Neural cell (in vitro differentiated cells): ENCODE results near the gene ZC3H4. TPM values are rescaled to one million over a fixed set of nuclear protein-coding genes. Genes with fewer than 3 reads are reported as not detected.

ENCODE experiments used
- H2AFZ ChIP-seq: fragments of 200-600, 300-800 bp; sonication (generic), shearing (Covaris generic); 2 replicates; pipeline ENCODE4 v1.6.0; 2014; ENCODE audit warnings: low read depth, mild to moderate bottlenecking, antibody characterized with exemption, low read length, moderate library complexity
- H3F3A ChIP-seq: fragments of 200-600 bp; shearing (Covaris generic); 2 replicates; pipeline ENCODE4 v1.6.1; 2016; ENCODE audit warnings: mild to moderate bottlenecking, moderate library complexity, mixed read lengths, antibody characterized with exemption, low read length; ENCODE audit not compliant: insufficient read depth, poor library complexity, severe bottlenecking
- H3K27ac ChIP-seq: fragments of 200-600, 300-800 bp; sonication (generic), shearing (Covaris generic); 2 replicates; pipeline ENCODE4 v1.5.1; 2014; ENCODE audit warnings: mild to moderate bottlenecking, low read length, moderate library complexity
- H3K27me3 ChIP-seq: fragments of 300-800, 200-600 bp; sonication (generic), shearing (Covaris generic); 2 replicates; pipeline ENCODE4 v1.6.0; 2014; ENCODE audit warnings: mild to moderate bottlenecking, low read depth, low read length, moderate library complexity; ENCODE audit not compliant: insufficient read depth
- H3K36me3 ChIP-seq: fragments of 300-800, 200-600 bp; sonication (generic), shearing (Covaris generic); 2 replicates; pipeline ENCODE4 v1.5.1; 2014; ENCODE audit warnings: mild to moderate bottlenecking, antibody characterized with exemption, low read length, moderate library complexity; ENCODE audit not compliant: insufficient read depth
- H3K4me2 ChIP-seq: fragments of 300-800, 200-600 bp; sonication (generic), shearing (Covaris generic); 2 replicates; pipeline ENCODE4 v1.6.0; 2014; ENCODE audit warnings: mild to moderate bottlenecking, low read length
- H3K4me3 ChIP-seq: fragments of 300-800, 200-600 bp; sonication (generic), shearing (Covaris generic); 2 replicates; pipeline ENCODE4 v1.5.1; 2014; ENCODE audit warnings: mild to moderate bottlenecking, low read length, moderate library complexity
- H3K79me2 ChIP-seq: fragments of 200-600 bp; shearing (Covaris generic); replicated peaks from 2 replicates; pipeline ENCODE4 v1.6.0; 2014; ENCODE audit warnings: mild to moderate bottlenecking, low read length, moderate library complexity; ENCODE audit not compliant: insufficient read depth
- H3K9ac ChIP-seq: fragments of 300-800, 200-600 bp; sonication (generic), shearing (Covaris generic); 2 replicates; pipeline ENCODE4 v1.6.1; 2016; ENCODE audit warnings: mild to moderate bottlenecking, low read length, mixed read lengths
- H3K9me2 ChIP-seq: fragments of 200-600 bp; shearing (Covaris generic); 2 replicates; pipeline ENCODE4 v1.6.1; 2016; ENCODE audit warnings: mild to moderate bottlenecking, low read length, mixed read lengths; ENCODE audit not compliant: insufficient read depth
- H3K9me3 ChIP-seq: fragments of 200-600, 300-800 bp; sonication (generic), shearing (Covaris generic); 2 replicates; pipeline ENCODE4 v1.6.1; 2016; ENCODE audit warnings: mild to moderate bottlenecking, mixed run types, low read length, moderate library complexity, mixed read lengths
- H4K20me1 ChIP-seq: fragments of 200-600 bp; shearing (Covaris generic); 2 replicates; pipeline ENCODE4 v1.6.1; 2016; ENCODE audit warnings: mild to moderate bottlenecking, mixed run types; ENCODE audit not compliant: insufficient read depth
- EP300 ChIP-seq: fragments of 450-650 bp; conservative IDR thresholded peaks from 2 replicates; pipeline ENCODE4 v1.6.1; 2014; ENCODE audit warnings: antibody characterized with exemption, mild to moderate bottlenecking, moderate library complexity; ENCODE audit not compliant: poor library complexity, severe bottlenecking
- EZH2 ChIP-seq: fragments of 200-600, 300-800 bp; shearing (Covaris generic), sonication (generic); IDR thresholded peaks from 2 replicates; pipeline ENCODE4 v1.6.1; 2014; ENCODE audit warnings: antibody characterized with exemption, low read length, borderline replicate concordance, mild to moderate bottlenecking; ENCODE audit not compliant: insufficient read depth, poor library complexity, severe bottlenecking
- MXI1 ChIP-seq: fragments of 450-650 bp; conservative IDR thresholded peaks from 2 replicates; pipeline ENCODE4 v1.6.1; 2014; ENCODE audit warnings: antibody characterized with exemption, mild to moderate bottlenecking; ENCODE audit not compliant: poor library complexity, severe bottlenecking
- POLR2AphosphoS5 ChIP-seq: IDR thresholded peaks from 2 replicates; pipeline ENCODE4 v1.6.1; 2012
- RAD21 ChIP-seq: fragments of 450-650 bp; conservative IDR thresholded peaks from 2 replicates; pipeline ENCODE4 v1.6.1; 2014; ENCODE audit warnings: antibody characterized with exemption, mild to moderate bottlenecking, moderate library complexity
- REST ChIP-seq: IDR thresholded peaks from 2 replicates; pipeline ENCODE4 v1.6.1; 2012; ENCODE audit warnings: borderline replicate concordance
- SMC3 ChIP-seq: fragments of 450-650 bp; conservative IDR thresholded peaks from 2 replicates; pipeline ENCODE4 v1.6.1; 2014; ENCODE audit warnings: antibody characterized with exemption, mild to moderate bottlenecking, moderate library complexity; ENCODE audit not compliant: poor library complexity
- TAF1 ChIP-seq: IDR thresholded peaks from 2 replicates; pipeline ENCODE4 v1.6.1; 2012; ENCODE audit warnings: low read depth
- polyA plus RNA-seq: library from polyadenylated mRNA; depleted of rRNA; stranded (reverse); fragments of >200 nt; gene quantifications from 2 replicates; pipeline ENCODE4 v1.2.3, GENCODE V29; 2014
- TF ChIP-seq, protein P1 (sequence below): fragments of 450-650 bp; IDR thresholded peaks from 2 replicates; pipeline ENCODE4 v1.5.1; 2014; ENCODE audit warnings: antibody characterized with exemption, mild to moderate bottlenecking, moderate library complexity; ENCODE audit not compliant: poor library complexity, severe bottlenecking

Gene ZC3H4
- polyA plus RNA-seq, 1 donor from 2014 or later: 5.1 TPM

DNA sequence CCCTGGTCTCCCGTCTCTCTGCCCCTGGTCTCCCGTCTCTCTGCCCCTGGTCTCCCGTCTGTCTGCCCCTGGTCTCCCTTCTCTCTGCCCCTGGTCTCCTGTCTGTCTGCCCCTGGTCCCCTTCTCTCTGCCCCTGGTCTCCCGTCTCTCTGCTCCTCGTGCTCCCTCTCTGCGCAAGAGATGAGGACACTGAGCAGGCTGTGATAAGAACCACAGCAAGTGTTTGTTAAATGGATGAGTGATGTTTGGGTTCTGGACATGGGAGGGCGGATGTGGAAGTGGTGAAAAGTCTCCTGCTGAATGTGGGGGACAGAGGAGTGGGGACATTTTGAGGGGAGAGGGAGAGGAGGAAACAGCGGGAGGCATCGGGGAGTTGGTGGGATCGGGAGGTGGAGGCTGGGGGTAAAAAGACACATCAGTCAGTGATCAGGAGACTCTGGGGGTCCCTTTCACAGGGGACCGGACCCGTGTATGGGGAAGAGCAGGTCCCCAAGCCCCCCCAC is 85.9 kb downstream of the ZC3H4 start (continued):
- TF ChIP-seq EZH2: no peak

DNA sequence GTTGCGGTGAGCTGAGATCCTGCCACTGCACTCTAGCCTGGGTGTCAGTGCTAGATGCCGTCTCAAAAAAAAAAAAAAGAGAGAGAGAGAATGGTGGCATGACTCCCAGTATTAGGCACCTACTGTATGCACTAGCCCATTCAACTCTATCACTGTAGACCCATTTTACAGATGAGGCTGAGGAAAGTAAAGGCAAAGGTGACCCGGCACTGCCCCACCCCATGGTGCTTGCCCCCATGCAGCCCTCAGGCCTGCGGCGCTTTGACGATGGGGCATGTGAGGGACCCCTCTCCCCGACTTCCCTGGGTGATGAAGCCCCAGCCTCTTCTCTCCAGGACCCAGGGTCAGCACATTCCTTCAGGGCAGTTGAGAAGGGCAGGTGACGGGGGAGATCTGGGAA is 86.7 kb downstream of the ZC3H4 start:
- no peaks in the 10 kb centered on the region for H4K20me1 ChIP-seq
- H3K9ac ChIP-seq: no peak overlapping the region
- no peak overlapping the region for H2AFZ ChIP-seq
- H3K4me3 ChIP-seq: no peak overlapping the region
- H3K9me2 ChIP-seq: no peaks in the 10 kb centered on the region
- H3K4me2 ChIP-seq: no peak overlapping the region
- no peak overlapping the region for H3K27ac ChIP-seq
- H3K36me3 ChIP-seq: no peaks in the 10 kb centered on the region
- TF ChIP-seq, protein P1, sequence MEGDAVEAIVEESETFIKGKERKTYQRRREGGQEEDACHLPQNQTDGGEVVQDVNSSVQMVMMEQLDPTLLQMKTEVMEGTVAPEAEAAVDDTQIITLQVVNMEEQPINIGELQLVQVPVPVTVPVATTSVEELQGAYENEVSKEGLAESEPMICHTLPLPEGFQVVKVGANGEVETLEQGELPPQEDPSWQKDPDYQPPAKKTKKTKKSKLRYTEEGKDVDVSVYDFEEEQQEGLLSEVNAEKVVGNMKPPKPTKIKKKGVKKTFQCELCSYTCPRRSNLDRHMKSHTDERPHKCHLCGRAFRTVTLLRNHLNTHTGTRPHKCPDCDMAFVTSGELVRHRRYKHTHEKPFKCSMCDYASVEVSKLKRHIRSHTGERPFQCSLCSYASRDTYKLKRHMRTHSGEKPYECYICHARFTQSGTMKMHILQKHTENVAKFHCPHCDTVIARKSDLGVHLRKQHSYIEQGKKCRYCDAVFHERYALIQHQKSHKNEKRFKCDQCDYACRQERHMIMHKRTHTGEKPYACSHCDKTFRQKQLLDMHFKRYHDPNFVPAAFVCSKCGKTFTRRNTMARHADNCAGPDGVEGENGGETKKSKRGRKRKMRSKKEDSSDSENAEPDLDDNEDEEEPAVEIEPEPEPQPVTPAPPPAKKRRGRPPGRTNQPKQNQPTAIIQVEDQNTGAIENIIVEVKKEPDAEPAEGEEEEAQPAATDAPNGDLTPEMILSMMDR: no peak
- TF ChIP-seq SMC3: no peak
- TF ChIP-seq TAF1: no peak
- TF ChIP-seq EP300: no peak
- TF ChIP-seq EZH2: no peak
- no peak for TF ChIP-seq MXI1
- no peak for TF ChIP-seq REST
- TF ChIP-seq POLR2AphosphoS5: no peak
- H3K79me2 ChIP-seq: no peaks in the 10 kb centered on the region
- H3F3A ChIP-seq: no peaks in the 10 kb centered on the region
- H3K9me3 ChIP-seq: no peaks in the 10 kb centered on the region
- peaks cover 34% of the 10 kb centered on the region for H3K27me3 ChIP-seq

GRCh38 chr19:47026156-47026555 is 87.4 kb downstream of the ZC3H4 start:
- H3K27me3 ChIP-seq: peaks cover 42% of the 10 kb centered on the region
- no peaks in the 10 kb centered on the region for H3F3A ChIP-seq
- H2AFZ ChIP-seq: no peak overlapping the region
- no peak overlapping the region for H3K4me3 ChIP-seq
- H3K79me2 ChIP-seq: no peaks in the 10 kb centered on the region
- H3K36me3 ChIP-seq: no peaks in the 10 kb centered on the region
- H3K9me2 ChIP-seq: no peaks in the 10 kb centered on the region
- TF ChIP-seq EZH2 (no peak), MXI1 (no peak), EP300 (no peak), POLR2AphosphoS5 (no peak), RAD21 (no peak), TAF1 (no peak), SMC3 (no peak), REST (no peak)
- TF ChIP-seq, protein P1: no peak
- H3K9ac ChIP-seq: no peak overlapping the region
- H3K9me3 ChIP-seq: no peaks in the 10 kb centered on the region
- H3K27ac ChIP-seq: no peak overlapping the region
- no peak overlapping the region for H3K4me2 ChIP-seq
- no peaks in the 10 kb centered on the region for H4K20me1 ChIP-seq
